HuH-7 (cell line): Measurements from ENCODE around the gene APOL1.
"Not testable (repeated sequence)": the region's sequence is repeated elsewhere in the genome, so short reads cannot be mapped to it uniquely, and the experiment has no call there.

Source experiments
- DNase-seq: peaks from one replicate; pipeline ENCODE4 v3.0.0; 2011; ENCODE audit warnings: low spot score

The APOL1 gene, protein sequence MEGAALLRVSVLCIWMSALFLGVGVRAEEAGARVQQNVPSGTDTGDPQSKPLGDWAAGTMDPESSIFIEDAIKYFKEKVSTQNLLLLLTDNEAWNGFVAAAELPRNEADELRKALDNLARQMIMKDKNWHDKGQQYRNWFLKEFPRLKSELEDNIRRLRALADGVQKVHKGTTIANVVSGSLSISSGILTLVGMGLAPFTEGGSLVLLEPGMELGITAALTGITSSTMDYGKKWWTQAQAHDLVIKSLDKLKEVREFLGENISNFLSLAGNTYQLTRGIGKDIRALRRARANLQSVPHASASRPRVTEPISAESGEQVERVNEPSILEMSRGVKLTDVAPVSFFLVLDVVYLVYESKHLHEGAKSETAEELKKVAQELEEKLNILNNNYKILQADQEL

DNA sequence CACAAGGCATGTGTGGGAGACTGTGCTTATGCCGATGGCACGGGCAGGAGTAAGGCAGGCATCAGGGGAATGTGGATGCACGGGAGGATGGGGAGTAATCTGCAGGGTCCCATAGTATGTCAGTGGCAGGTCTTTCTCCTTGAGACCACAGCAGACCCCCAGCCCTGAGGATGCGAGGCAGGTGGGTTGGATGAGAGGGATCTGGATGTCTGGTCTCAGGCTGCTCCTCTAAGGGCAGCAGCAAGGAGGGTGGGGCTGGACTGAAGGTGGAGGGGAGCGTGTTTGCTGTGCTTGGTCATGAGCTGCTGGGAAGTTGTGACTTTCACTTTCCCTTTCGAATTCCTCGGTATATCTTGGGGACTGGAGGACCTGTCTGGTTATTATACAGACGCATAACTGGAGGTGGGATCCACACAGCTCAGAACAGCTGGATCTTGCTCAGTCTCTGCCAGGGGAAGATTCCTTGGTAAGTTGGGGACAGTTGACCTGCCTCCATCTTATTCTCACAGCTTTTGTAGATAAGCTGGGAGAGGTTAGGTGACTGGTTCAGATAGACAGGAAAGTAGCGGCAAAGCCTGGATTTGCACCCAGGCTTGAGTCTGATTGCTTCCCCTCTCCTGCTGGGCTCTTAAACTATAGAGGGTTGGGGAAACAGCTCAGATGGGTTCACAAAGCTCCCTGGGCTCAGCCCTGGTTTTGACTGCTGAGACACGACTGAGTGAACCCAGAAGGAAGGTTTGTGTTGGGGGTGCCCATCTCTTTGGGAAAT is at the start of gene APOL1:
APOL1 (plus strand) TSS at position 380 of the 769 bp plus-strand sequence. CDS start 1,823 bp downstream, outside the sequence.
- no peak for DNase-seq

DNA sequence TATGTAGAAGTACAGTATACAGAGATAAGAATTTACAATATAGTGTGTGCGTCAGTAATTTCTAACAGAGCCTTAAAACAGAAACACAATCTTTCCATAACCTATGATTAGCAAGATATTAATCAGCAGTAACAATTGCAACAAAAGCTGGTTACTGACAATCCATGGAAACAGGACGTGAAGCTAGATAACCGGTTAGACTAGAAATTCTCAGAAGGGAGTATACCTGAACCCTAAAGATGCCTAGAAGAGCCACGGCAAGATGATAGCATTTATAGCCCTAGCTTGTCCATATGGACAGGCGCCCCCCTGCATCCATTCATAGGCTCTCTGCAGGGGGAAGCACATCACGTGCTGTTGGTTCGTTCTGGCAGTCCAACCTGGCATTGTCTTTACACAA is 49.5 kb upstream of the APOL1 start:
- not testable (repeated sequence) for DNase-seq

DNA sequence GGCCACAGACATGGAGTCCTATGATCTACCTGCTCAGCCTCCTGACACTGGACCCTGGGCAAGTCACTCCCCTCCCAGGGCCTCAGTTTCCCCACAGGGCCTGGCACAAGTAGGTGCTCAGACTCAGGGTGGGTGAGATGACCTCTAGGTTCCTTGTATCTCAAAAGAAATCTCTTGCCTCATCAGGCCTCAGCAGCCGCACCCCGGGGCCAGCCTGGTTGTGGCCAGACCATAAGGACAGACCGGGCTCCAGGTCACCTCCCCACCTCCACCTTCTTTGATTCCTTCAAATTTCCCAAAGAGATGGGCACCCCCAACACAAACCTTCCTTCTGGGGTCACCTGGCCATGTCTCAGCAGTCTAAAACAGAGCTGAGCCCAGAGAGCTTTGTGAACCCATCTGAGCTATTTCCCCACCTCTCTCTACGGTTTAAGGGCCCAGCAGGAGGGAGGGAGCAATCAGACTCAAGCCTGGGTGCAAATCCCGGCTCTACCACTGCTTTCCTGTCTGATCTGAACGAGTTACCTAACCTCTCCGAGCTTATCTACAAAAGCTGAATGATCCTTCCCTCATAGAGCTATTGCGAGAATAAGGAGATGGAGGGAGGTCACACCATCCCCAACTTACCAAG is 48.8 kb upstream of the APOL1 start:
- no peak for DNase-seq

DNA sequence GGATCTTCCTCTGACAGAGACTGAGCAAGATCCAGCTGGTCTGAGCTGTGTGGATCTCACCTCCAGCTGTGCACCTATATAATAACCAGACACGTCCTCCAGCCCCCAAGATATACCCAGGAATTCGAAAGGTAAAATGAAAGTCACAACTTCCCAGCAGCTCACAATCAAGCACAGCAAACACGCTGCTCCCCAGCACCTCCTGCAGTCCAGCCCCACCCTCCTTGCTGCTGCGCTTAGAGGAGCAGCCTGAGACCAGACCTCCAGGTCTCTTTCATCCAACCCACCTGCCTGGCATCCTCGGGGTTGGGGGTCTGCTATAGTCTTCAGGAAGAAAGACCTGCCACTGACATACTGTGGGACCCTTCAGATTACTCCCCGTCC is 48.3 kb upstream of the APOL1 start:
- no peak for DNase-seq

DNA sequence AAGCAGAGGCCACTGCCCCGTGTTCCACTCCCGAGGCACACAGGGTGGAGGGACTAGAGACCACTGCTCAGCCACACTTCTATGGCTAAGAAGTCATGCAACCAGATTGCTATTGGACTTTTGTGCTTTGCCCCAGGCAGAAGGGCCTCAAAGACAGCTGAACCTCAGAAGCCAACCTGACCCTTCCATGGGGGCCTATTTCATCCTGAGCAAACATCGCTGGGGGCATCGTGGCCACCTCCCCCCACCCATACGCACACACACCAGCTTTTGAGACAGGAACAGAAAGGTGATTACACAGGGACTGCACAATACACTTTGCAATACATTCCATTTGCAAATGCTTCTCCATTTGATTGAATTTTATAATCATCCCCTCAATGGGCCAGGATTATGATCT is 47.4 kb upstream of the APOL1 start:
- DNase-seq, result not testable (repeated sequence)

DNA sequence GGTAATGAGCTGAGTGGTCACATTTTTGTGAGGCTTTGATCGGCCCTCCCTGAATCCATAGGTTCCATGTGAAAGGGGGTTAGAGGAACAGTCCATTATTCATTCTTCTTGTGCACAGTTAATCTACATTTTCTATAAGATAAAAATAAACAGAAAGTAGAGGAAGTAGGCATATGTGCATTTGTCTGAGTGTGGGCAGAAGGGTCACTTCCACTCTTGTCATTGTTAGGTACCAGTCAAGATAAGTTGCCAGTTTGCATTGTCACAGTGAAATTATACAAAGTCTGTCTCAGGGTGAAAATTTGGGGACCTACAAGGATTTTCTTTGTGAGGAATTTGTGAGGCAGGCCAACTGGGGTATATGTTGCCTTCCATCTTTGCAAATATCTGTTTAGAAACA is 46.7 kb upstream of the APOL1 start:
- DNase-seq, result no peak

DNA sequence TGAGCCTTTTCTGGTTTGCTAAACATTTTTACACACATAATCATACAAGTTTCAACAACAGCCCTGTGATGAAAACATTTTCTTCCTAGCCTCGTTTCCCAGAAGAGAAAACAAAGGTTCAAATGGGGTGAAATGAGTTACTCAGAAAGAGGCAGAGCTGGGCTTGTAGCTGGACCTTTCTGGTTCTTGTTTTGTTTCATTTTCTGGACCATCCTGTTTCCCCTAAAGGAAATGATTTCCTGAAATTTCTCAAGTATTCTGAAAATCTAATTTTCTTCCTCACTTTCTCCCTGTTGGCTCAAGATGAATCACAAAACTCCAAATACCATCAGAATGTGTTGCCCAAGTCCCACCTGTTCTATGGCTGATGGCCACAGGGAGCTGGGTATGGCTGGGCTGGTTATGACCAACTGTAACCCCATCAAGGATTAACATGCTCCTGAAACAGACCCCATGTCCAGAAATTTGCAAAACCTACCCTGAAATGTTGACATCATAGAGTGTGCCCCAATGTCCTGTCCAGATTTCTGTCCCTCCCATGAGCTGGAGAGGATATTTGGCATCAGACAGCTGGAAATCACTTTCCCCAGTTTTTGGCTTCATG is 44.7 kb upstream of the APOL1 start:
- no peak for DNase-seq

DNA sequence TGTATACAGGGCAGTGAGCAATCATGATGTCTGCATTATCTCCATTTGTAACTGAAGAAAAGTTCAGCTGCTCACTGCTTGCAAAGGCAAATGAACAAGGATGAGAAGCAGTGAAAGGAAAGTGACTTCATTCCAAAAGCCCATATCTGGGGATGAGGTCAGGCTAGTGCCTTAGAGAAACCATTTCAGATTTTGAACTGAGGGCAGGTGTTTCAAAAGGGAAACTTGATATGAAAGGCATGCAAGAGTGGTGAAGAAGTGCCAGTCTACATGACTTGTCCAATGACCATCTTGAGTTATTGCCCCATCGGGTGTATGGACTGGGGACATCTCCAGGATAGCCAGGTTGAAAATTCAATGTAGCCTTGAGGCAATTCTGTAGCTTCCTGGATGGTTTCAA is 44.0 kb upstream of the APOL1 start:
- DNase-seq, result no peak

DNA sequence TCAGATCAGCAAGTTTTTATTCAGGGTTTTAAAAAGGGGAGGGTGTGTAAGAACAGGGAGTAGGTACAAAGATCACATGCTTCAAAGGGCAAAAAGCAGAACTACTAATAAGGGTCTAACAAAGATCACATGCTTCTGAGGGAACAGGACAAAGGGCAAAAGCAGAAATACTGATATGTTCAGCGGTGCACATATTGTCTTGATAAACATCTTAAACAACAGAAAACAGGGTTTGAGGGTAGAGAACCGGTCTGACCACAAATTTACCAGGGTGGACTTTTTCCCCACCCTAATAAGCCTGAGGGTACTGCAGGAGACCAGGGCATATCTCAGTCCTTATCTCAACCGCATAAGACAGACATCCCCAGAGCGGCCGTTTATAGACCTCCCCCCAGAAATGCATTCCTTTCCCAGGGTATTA is 43.4 kb upstream of the APOL1 start:
- DNase-seq, result not testable (repeated sequence)

DNA sequence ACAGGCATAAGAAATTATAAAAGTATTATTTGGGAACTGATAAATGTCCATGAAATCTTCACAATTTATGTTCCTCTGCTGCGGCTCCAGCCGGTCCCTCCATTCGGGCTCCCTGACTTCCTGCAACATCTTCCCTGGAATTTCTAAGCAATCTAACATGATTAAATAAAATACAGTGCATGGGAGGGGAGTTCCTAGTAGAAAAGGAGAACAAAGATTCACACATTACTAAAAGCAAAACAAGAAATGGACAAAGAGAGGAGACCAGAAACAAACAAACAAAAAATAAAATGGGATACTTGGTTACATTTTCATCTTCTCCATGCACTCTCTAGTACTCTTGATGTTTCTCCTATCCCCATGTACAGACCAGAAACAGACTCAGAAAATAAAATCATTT is 42.7 kb upstream of the APOL1 start:
- no peak for DNase-seq

DNA sequence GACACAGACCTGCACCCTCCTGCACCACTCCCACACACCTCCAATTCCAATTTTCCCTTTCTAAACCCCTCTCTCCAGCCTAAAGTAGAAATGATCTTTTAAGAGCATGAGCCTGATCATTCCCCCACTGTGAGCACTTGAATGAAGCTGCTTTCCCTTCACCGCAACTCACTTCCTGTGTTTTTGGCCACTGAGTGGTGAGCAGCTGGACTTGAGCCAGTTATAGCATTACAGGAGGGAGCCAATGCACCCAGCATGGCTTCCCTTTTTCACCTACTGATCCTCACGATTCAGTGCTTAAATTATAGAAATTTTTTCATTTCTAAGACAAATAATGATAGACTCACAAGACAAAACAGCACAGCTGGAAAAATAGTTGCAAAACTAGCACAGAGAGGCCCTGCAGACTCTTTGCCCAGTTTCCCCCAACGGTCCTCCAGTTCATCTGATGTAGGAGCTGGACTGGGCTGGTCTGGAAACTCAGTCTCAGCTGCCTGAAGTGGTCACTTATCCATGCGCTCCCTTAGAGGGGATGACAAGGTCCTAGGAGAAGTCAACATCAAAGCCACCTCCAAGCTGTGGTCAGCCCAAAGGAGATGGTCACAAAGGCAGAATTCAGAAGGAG is 41.6 kb upstream of the APOL1 start:
- DNase-seq, result no peak

DNA sequence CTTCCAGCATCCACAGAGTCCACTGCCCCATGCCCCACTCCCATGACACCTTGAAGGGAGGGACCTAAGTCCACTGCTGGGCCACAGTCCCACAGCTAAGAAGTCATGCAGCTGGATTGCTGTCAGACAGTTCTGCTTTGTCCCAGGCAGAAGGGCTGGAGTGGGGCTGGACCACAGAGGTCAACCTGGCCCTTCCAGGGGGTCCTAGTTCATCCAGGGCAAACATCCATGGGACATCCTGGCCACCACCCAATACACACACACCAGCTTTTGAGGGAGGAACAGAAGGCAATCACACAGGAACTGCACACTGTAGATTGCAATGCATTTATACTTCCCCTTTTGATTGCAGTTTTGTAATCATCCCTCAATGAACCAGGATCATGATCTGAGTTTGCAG is 40.0 kb upstream of the APOL1 start:
- DNase-seq, result no peak

DNA sequence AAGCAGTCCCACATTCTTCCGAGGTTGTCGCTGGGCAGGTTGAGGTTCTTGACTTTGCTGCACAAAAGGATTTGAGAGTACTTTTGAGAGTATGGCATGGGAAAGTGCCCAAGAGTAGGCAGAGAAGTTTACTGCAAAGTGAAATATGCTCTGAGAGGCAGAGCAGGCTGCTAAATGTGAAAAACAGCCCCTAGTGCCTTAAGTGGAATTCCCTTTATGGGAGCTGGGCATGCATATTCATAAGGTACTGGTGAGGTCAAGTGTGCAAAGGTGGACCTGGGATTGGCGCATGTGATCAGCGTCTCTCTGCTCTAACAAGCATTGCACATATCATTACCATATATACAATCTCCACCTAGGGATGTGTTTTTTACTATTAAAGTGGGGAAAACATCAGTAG is 39.3 kb upstream of the APOL1 start:
- no peak for DNase-seq

DNA sequence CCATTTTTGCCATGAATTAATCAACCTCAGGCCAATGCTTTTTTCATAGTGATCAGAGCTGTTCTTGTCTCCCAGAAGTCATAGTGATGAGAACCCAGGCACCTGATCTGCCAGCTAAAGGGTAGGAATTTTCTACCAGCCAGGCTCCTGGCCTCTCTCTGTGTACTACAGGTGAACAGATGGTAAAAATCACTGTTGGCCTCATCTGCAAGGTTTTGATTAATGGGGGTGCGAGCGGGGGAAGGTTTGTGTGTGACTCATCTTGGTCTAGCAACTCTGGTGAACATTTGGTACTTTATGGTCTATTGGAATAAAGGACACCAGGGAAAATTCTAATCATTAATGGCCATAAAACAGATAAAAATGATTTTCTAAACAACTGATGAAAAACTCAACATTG is 37.0 kb upstream of the APOL1 start:
- DNase-seq, result no peak

DNA sequence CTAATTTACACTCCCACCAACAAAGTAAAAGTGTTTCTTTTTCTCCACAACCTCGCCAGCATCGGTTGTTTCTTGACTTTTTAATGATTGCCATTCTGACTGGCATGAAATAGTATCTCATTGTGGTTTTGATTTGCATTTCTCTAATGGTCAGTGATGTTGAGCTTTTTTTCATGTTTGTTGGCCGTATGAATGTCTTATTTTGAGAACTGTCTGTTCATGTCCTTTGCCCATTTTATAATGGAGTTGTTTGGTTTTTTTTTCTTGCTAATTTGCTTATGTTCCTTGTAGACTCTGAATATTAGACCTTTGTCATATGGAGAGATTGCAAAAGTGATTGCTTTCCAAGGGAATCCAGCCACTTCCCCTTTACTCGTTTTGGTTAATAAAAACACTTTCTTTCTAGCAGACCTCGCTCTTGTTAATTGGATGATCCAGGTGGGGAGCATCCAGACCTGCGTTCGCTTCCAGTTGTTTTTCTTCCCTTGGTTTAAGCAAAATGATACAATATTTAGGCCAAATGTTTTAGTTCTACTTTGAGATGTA is 34.2 kb upstream of the APOL1 start:
- no peak for DNase-seq

DNA sequence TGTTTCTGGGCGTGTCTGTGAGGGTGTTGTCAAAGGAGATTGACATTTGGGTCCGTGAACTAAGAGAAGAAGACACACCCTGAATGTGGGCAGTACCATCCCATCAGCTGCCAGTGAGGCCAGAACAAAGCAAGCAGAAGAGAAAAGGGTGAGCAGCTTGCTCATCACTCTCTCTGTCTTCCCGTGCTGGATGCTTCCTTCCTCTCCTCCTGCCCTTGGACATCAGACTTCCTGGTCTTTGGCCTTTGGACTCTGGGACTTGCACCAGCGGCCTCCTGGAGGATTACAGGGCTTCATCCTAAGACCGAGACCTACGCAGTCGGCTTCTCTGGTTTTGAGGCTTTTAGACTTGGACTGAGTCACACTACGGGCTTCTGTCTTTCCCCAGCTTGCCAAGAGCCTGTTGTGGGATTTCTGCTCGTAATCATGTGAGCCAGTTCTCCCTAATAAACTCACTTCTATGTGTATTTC is 32.4 kb upstream of the APOL1 start:
- no peak for DNase-seq

DNA sequence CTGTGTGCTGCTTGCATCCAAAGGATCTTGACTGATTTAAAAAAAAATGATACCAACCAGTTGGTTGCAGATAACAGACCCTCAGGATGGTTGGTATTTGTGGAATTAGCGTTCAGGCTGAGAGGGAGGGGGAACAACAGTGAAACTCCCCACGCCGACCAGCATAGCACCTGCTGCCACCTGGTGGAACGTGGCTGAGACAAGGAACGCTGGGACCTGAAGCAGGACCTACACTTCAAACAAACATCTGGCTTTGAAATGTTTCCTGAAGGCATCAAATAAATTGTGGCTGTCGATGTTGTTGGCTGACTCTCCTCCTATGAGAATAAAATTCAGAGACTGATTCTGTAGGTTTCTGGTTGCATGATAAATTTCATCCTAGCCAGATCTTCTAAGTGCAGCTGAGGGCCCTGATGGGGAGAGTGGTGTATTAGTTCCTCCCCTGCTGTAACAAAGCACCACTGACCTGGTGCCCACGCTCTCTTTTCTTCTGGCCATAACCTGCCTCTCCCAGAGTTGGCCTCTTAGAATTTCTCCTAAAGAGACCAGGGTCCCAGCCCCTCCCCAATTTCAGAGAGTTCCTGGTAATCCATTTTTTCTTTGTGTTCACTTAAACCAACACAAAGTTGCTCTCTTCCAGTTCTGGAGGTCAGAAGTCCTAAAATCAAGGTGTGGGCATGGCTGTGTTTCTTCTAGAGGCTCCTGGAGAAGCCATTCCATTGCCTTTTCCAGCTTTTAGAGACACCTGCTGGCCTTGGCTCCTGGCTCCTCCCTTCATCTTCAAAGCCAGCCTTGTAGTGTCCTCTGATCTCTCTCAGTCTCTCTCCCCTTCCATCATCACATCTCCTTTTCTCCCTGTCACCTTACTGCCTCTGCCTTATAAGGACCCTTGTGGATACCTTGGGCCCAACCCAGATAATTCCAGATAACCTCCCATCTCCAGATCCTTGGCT is 30.9 kb upstream of the APOL1 start:
- DNase-seq, result peak; percentile 45

DNA sequence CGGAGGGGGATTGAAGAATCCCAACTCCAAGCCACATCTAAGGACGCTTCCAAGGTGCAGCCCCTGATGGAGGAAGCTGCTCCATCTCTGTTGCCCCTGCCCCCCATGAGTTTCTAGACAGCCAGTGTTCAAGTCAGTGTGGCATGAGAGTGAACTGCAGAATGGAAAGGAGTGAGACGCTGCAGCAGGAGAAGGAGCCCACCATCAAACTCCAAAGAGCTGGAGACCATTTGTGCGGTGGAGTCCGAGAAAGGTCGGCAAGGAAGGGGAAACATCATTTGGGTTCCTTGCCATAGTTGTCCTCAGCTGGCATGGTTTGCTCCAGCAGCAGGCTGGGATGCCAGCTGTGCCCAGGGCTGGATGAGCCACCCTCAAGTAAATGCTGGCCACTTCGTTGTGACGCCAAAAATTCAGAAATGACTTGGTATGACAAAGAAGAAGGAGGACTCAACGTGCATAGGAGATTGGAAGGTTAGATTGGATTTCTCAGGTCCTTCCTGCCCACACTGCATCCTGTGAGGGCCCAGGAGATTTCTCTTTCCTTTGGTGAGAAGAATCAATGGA is 30.0 kb upstream of the APOL1 start:
- no peak for DNase-seq

DNA sequence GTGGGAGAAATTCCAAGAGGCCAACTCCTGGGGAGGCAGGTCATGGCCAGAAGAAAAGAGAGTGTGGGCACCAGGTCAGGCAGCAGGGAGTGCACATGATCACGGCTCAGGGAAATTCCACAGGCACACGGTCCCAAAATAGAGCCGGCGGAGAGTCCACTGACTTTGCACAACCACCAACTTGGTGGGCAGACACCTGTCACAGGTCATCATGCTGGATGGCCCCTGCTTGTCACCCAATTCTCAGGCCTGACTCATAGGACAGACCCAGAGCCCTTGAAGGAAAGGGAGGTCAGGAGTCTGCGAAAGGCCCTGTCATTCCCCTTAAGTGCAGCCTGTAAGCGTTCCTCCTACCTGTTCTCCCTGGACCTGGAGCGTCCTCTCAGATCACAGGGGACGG is 29.4 kb upstream of the APOL1 start:
- no peak for DNase-seq

DNA sequence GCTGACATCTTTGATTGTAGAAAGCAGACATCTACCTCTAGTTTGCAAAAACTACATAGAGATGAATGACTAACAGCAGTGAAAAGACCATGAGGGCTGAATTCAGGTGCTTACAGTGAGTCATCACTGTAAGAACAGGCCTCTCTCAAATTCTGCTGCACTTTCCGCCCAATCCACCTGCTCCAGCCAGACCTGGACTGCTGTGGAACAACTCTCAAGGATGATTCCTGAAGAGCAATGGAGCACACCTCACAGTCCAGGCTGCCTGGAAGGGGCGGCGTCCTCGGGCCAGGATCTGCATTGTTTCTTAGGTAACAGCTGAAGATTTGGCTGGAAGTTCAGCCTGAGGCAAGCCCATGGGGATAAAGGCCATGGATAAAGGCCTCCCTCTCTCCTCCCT is 28.7 kb upstream of the APOL1 start:
- DNase-seq, result no peak
